Mesodermal cell (in vitro differentiated cells): ENCODE data around the gene C19orf44.
A peak's percentile ranks its signal among the peaks of the same experiment; 100 is the strongest.
"Not testable (repeated sequence)": the region's sequence is repeated elsewhere in the genome, so short reads cannot be mapped to it uniquely, and the experiment has no call there.

Experiments
- H3K27ac ChIP-seq: 2 replicates; pipeline ENCODE4 v1.7.0; 2013; ENCODE audit warnings: mild to moderate bottlenecking, low read depth, low read length, moderate library complexity; ENCODE audit not compliant: severe bottlenecking
- H3K36me3 ChIP-seq: 2 replicates; pipeline ENCODE4 v1.7.1; 2013; ENCODE audit warnings: mild to moderate bottlenecking, low read length, moderate library complexity; ENCODE audit not compliant: control insufficient read depth, insufficient read depth
- H3K4me1 ChIP-seq: one replicate; pipeline ENCODE4 v1.7.1; 2013; ENCODE audit warnings: mild to moderate bottlenecking, low read length; ENCODE audit not compliant: insufficient read depth, control insufficient read depth, poor library complexity, severe bottlenecking
- H3K4me3 ChIP-seq: 2 replicates; pipeline ENCODE4 v1.7.0; 2013; ENCODE audit warnings: low read length, control low read depth, mild to moderate bottlenecking; ENCODE audit not compliant: insufficient read depth, poor library complexity, severe bottlenecking; ENCODE audit errors: extremely low read depth
- H3K9me3 ChIP-seq: 2 replicates; pipeline ENCODE4 v1.7.1; 2013; ENCODE audit warnings: mild to moderate bottlenecking, low read length, moderate library complexity; ENCODE audit not compliant: control insufficient read depth
- WGBS, 2 experiments: methylation state at CpG; one replicate each; pipeline ENCODE4 v1.1.5; 2013; ENCODE audit warnings: missing lambda C conversion rate in 2 of 2; ENCODE audit not compliant: insufficient coverage in 2 of 2; 5-methylcytosine and 5-hydroxymethylcytosine counted together

The C19orf44 gene

GRCh38 chr19:16541526-16542044 lies 45.4 kb downstream of the C19orf44 start:
- no peaks in the 10 kb centered on the region for H3K9me3 ChIP-seq
- peak overlapping the region; percentile 98 for H3K4me3 ChIP-seq
- peaks cover 44% of the 10 kb centered on the region for H3K36me3 ChIP-seq
- peaks cover 14% of the 10 kb centered on the region for H3K4me1 ChIP-seq
- 2 to 3% methylated on average over 27 to 29 of the region's 29 CpGs for WGBS, 2 experiments
- H3K27ac ChIP-seq: peak overlapping the region; percentile 82

- peak within 1 kb of the TSS; percentile 82 for H3K27ac ChIP-seq
- no peaks in the 10 kb centered on the region for H3K9me3 ChIP-seq
- peaks cover 14% of the 10 kb centered on the region for H3K4me1 ChIP-seq
- WGBS, 2 experiments: 0% methylated on average over 90 to 106 of the region's 108 CpGs
- peak within 1 kb of the TSS; percentile 98 for H3K4me3 ChIP-seq
- H3K36me3 ChIP-seq: peaks cover 37% of the 10 kb centered on the region
Observed at GRCh38 chr19:16542045-16542909, 46.1 kb downstream of the C19orf44 start, which contains the start of gene CHERP. Gene CHERP (minus strand): TSS chr19:16542437. CDS start chr19:16542378, 59 bp downstream.

GRCh38 chr19:16542910-16543472 lies 46.8 kb downstream of the C19orf44 start:
- no peaks in the 10 kb centered on the region for H3K9me3 ChIP-seq
- 13% methylated on average over 11 to 15 of the region's 15 CpGs for WGBS, 2 experiments
- H3K4me3 ChIP-seq: peak overlapping the region; percentile 98
- H3K27ac ChIP-seq: peak overlapping the region; percentile 82
- H3K4me1 ChIP-seq: peaks cover 14% of the 10 kb centered on the region
- H3K36me3 ChIP-seq: peaks cover 30% of the 10 kb centered on the region

- Histone ChIP-seq H3K36me3 (peaks cover 22% of the 10 kb centered on the region), H3K4me1 (peaks cover 14% of the 10 kb centered on the region), H3K4me3 (peak overlapping the region; percentile 98)
- not testable (repeated sequence) for H3K9me3 ChIP-seq, H3K27ac ChIP-seq
- WGBS, 2 experiments: 79 to 100% methylated on average over 4 of the region's 6 CpGs
Observed at GRCh38 chr19:16543734-16544133, 47.5 kb downstream of the C19orf44 start.

GRCh38 chr19:16544473-16545231 lies 48.5 kb downstream of the C19orf44 start:
- H3K9me3 ChIP-seq: no peaks in the 10 kb centered on the region
- peaks cover 15% of the 10 kb centered on the region for H3K36me3 ChIP-seq
- H3K4me1 ChIP-seq: peaks cover 13% of the 10 kb centered on the region
- WGBS, 2 experiments: 97 to 98% methylated on average over 7 to 9 of the region's 11 CpGs
- H3K27ac ChIP-seq: no peak overlapping the region
- H3K4me3 ChIP-seq: no peak overlapping the region

- H3K9me3 ChIP-seq: no peaks in the 10 kb centered on the region
- H3K27ac ChIP-seq: no peak overlapping the region
- H3K4me3 ChIP-seq: no peak overlapping the region
- 80 to 100% methylated on average over 2 to 3 of the region's 4 CpGs for WGBS, 2 experiments
- no peaks in the 10 kb centered on the region for H3K4me1 ChIP-seq
- H3K36me3 ChIP-seq: peaks cover 35% of the 10 kb centered on the region
Observed at GRCh38 chr19:16548956-16549355, 52.8 kb downstream of the C19orf44 start.

- not testable (repeated sequence) for H3K9me3 ChIP-seq, H3K27ac ChIP-seq, H3K4me3 ChIP-seq, H3K4me1 ChIP-seq
- peaks cover 51% of the 10 kb centered on the region for H3K36me3 ChIP-seq
- 100% methylated on average over 1 of the region's 6 CpGs for WGBS, 2 experiments
Observed at GRCh38 chr19:16551902-16552301, 55.7 kb downstream of the C19orf44 start.

GRCh38 chr19:16554776-16555175 lies 58.6 kb downstream of the C19orf44 start:
- peaks cover 1% of the 10 kb centered on the region for H3K4me1 ChIP-seq
- peaks cover 66% of the 10 kb centered on the region for H3K36me3 ChIP-seq
- WGBS, 2 experiments: 86 to 96% methylated on average over 5 to 6 of the region's 8 CpGs
- H3K9me3 ChIP-seq: no peaks in the 10 kb centered on the region
- no peak overlapping the region for H3K27ac ChIP-seq
- no peak overlapping the region for H3K4me3 ChIP-seq

- Histone ChIP-seq H3K27ac (peak overlapping the region; percentile 31), H3K36me3 (peaks cover 73% of the 10 kb centered on the region), H3K9me3 (no peaks in the 10 kb centered on the region), H3K4me1 (peaks cover 7% of the 10 kb centered on the region), H3K4me3 (no peak overlapping the region)
- 88 to 97% methylated on average over 8 to 10 of the region's 10 CpGs for WGBS, 2 experiments
Observed at GRCh38 chr19:16559780-16560276, 63.6 kb downstream of the C19orf44 start.

- WGBS, 2 experiments: 97 to 98% methylated on average over 4 to 5 of the region's 8 CpGs
- H3K36me3 ChIP-seq: peaks cover 79% of the 10 kb centered on the region
Observed at GRCh38 chr19:16561382-16561781, 65.2 kb downstream of the C19orf44 start.

More at GRCh38 chr19:16561382-16561781, 65.2 kb downstream of the C19orf44 start:
- Histone ChIP-seq H3K4me3 (no peak overlapping the region), H3K27ac (no peak overlapping the region), H3K4me1 (peaks cover 7% of the 10 kb centered on the region), H3K9me3 (no peaks in the 10 kb centered on the region)
